H1 (cell line): ENCODE data around the gene MFAP3L. TPM values are rescaled to one million over a fixed set of nuclear protein-coding genes. Genes with fewer than 3 reads are reported as not detected.

Experiments
- CTCF ChIA-PET: fragments of 300-600 bp; sonication (Branson Sonifier 250); formaldehyde crosslinking; loops from one replicate; lab custom pipeline; 2021; ENCODE audit not compliant: partially characterized antibody; lab: Charles Lee
- POLR2A ChIA-PET: fragments of 300-600 bp; sonication (Branson Sonifier 250); formaldehyde crosslinking; loops from one replicate; lab custom pipeline; 2021; ENCODE audit warnings: inconsistent platforms; ENCODE audit not compliant: partially characterized antibody; lab: Charles Lee
- DNase-seq, 2 experiments: peaks; one replicate each; pipeline versions ENCODE4 v3.0.0 to v3.0.0-alpha.2; 2010 to 2022; ENCODE audit warnings: low spot score in 2 of 2, low read depth in 1 of 2, mixed read lengths in 1 of 2
- FAIRE-seq: peaks from 2 replicates; lab custom pipeline; 2011; peaks lifted over from hg19 to GRCh38; lab: Jason Lieb, UNC
- H2AFZ ChIP-seq: 2 replicates; pipeline ENCODE4 v1.8.1; 2012; ENCODE audit warnings: low read length, inconsistent platforms
- H2AK5ac ChIP-seq: 2 replicates; pipeline ENCODE4 v1.6.1; 2013; ENCODE audit warnings: low read depth, low read length
- H2BK120ac ChIP-seq: replicated peaks from 2 replicates; pipeline ENCODE3; 2013; ENCODE audit warnings: low read depth, low read length, inconsistent platforms
- H2BK12ac ChIP-seq: 2 replicates; pipeline ENCODE4 v1.6.1; 2013; ENCODE audit warnings: low read depth, low read length
- H2BK15ac ChIP-seq: 2 replicates; pipeline ENCODE4 v1.6.1; 2013; ENCODE audit warnings: low read length
- H2BK20ac ChIP-seq: 2 replicates; pipeline ENCODE4 v1.6.1; 2013; ENCODE audit warnings: low read length
- H2BK5ac ChIP-seq: 2 replicates; pipeline ENCODE4 v1.6.1; 2013; ENCODE audit warnings: low read depth, low read length
- H3K14ac ChIP-seq: 2 replicates; pipeline ENCODE4 v1.6.1; 2013; ENCODE audit warnings: inconsistent platforms; ENCODE audit not compliant: insufficient read length
- H3K18ac ChIP-seq: 2 replicates; pipeline ENCODE4 v1.6.1; 2013; ENCODE audit warnings: low read length; ENCODE audit errors: extremely low read depth
- H3K23ac ChIP-seq: 2 replicates; pipeline ENCODE4 v1.6.1; 2013; ENCODE audit warnings: inconsistent platforms; ENCODE audit not compliant: insufficient read length
- H3K23me2 ChIP-seq: 2 replicates; pipeline ENCODE4 v1.6.1; 2013; ENCODE audit warnings: low read depth, low read length
- H3K27ac ChIP-seq: 2 replicates; pipeline ENCODE4 v1.6.1; 2011; ENCODE audit warnings: low read depth, low read length, inconsistent platforms
- H3K27me3 ChIP-seq, 4 experiments: replicated peaks in 1 of 4; 1 replicate in 1 of 4; 2 replicates in 3 of 4; pipeline versions ENCODE4 v1.6.1 to v1.8.1; 2011 to 2013; ENCODE audit warnings: low read length in 3 of 4, mild to moderate bottlenecking in 3 of 4, inconsistent platforms in 2 of 4, mixed read lengths in 2 of 4, moderate library complexity in 1 of 4; ENCODE audit not compliant: control insufficient read depth in 3 of 4, insufficient read depth in 3 of 4; ENCODE audit errors: extremely low read depth in 1 of 4
- H3K36me3 ChIP-seq, 4 experiments: 2 replicates each; pipeline versions ENCODE4 v1.6.1 to v1.8.1; 2011 to 2013; ENCODE audit warnings: mild to moderate bottlenecking in 4 of 4, low read length in 3 of 4, moderate library complexity in 2 of 4, control low read depth in 1 of 4, inconsistent platforms in 1 of 4; ENCODE audit not compliant: insufficient read depth in 4 of 4, control insufficient read depth in 2 of 4
- H3K4ac ChIP-seq: replicated peaks from 2 replicates; pipeline ENCODE3; 2013; ENCODE audit warnings: low read length, low read depth, mixed read lengths, inconsistent platforms; ENCODE audit not compliant: insufficient read length
- H3K4me1 ChIP-seq, 4 experiments: replicated peaks in 1 of 4; 1 replicate in 1 of 4; 2 replicates in 3 of 4; pipeline versions ENCODE4 v1.6.1 to v1.8.1; 2011 to 2013; ENCODE audit warnings: low read length in 3 of 4, inconsistent platforms in 2 of 4, mixed read lengths in 1 of 4; ENCODE audit not compliant: insufficient read depth in 4 of 4, control insufficient read depth in 3 of 4
- H3K4me2 ChIP-seq, 2 experiments: 2 replicates each; pipeline versions ENCODE4 v1.6.1 to v1.8.1; 2011 to 2013; ENCODE audit warnings: low read depth in 2 of 2, low read length in 2 of 2, control low read depth in 1 of 2, inconsistent platforms in 1 of 2, mild to moderate bottlenecking in 1 of 2; ENCODE audit not compliant: insufficient read depth in 1 of 2
- H3K4me3 ChIP-seq, 4 experiments: fragments of 200-600, 300-600 bp in 1 of 4; sonication (generic), shearing (Covaris generic), sonication (Bioruptor Twin) in 1 of 4; 2 replicates each; pipeline versions ENCODE4 v1.5.1 to v1.8.1; 2011 to 2016; ENCODE audit warnings: low read length in 4 of 4, low read depth in 3 of 4, control low read depth in 2 of 4, inconsistent platforms in 2 of 4, mild to moderate bottlenecking in 2 of 4, mixed read lengths in 1 of 4, moderate library complexity in 1 of 4; ENCODE audit not compliant: insufficient read depth in 2 of 4; ENCODE audit errors: extremely low read depth in 1 of 4
- H3K56ac ChIP-seq: replicated peaks from 2 replicates; pipeline ENCODE3; 2013; ENCODE audit warnings: low read depth, mild to moderate bottlenecking, mixed read lengths, low read length, inconsistent platforms; ENCODE audit not compliant: insufficient read length
- H3K79me1 ChIP-seq: 2 replicates; pipeline ENCODE4 v1.6.1; 2013; ENCODE audit warnings: low read depth, low read length, control low read depth
- H3K79me2 ChIP-seq, 2 experiments: 2 replicates each; pipeline versions ENCODE4 v1.6.1 to v1.8.1; 2012 to 2013; ENCODE audit warnings: low read length in 2 of 2, mild to moderate bottlenecking in 2 of 2, inconsistent platforms in 1 of 2; ENCODE audit not compliant: insufficient read depth in 2 of 2, control insufficient read depth in 1 of 2
- H3K9ac ChIP-seq, 4 experiments: replicated peaks in 1 of 4; 1 replicate in 1 of 4; 2 replicates in 3 of 4; pipeline versions ENCODE4 v1.6.1 to v1.8.1; 2011 to 2013; ENCODE audit warnings: low read depth in 3 of 4, low read length in 3 of 4, control low read depth in 2 of 4, mild to moderate bottlenecking in 2 of 4, moderate library complexity in 2 of 4, inconsistent platforms in 1 of 4; ENCODE audit errors: extremely low read depth in 1 of 4
- H3K9me3 ChIP-seq, 2 experiments: 2 replicates each; pipeline versions ENCODE4 v1.6.1 to v1.8.1; 2012 to 2013; ENCODE audit warnings: mild to moderate bottlenecking in 2 of 2, moderate library complexity in 2 of 2, control low read depth in 1 of 2, inconsistent platforms in 1 of 2, low read depth in 1 of 2, low read length in 1 of 2, mixed read lengths in 1 of 2; ENCODE audit not compliant: insufficient read depth in 2 of 2
- H4K20me1 ChIP-seq, 2 experiments: replicated peaks in 1 of 2; 2 replicates each; pipeline versions ENCODE3 to v1.8.1; 2011 to 2013; ENCODE audit warnings: inconsistent platforms in 2 of 2, low read length in 2 of 2, mild to moderate bottlenecking in 1 of 2; ENCODE audit not compliant: insufficient read depth in 2 of 2, control insufficient read depth in 1 of 2
- H4K5ac ChIP-seq: 2 replicates; pipeline ENCODE4 v1.6.1; 2013; ENCODE audit warnings: low read length, low read depth, mixed read lengths, inconsistent platforms; ENCODE audit not compliant: insufficient read length
- H4K8ac ChIP-seq: 2 replicates; pipeline ENCODE4 v1.8.0; 2013; ENCODE audit warnings: mild to moderate bottlenecking, moderate library complexity, low read length, inconsistent platforms; ENCODE audit not compliant: insufficient read depth; ENCODE audit errors: extremely low read depth
- H4K91ac ChIP-seq: replicated peaks from 2 replicates; pipeline ENCODE3; 2013; ENCODE audit warnings: low read length, mixed read lengths, inconsistent platforms; ENCODE audit not compliant: insufficient read length
- ATF2 ChIP-seq: IDR thresholded peaks from 2 replicates; pipeline ENCODE4 v1.6.1; 2012; ENCODE audit warnings: low read length, inconsistent platforms
- BCL11A ChIP-seq, 2 experiments: IDR thresholded peaks; one replicate each; pipeline ENCODE4 v1.6.1; 2011; ENCODE audit warnings: low read depth in 2 of 2, low read length in 2 of 2, mild to moderate bottlenecking in 2 of 2
- BRCA1 ChIP-seq: IDR thresholded peaks from 2 replicates; pipeline ENCODE4 v1.6.1; 2012; ENCODE audit warnings: low read depth, low read length, improper control_type of control experiment
- CBX8 ChIP-seq: fragments of 300-800, 300-1000 bp; sonication (generic); IDR thresholded peaks from 2 replicates; pipeline ENCODE4 v1.7.1; 2016; ENCODE audit warnings: low read depth, low read length, borderline replicate concordance
- CHD1 ChIP-seq: IDR thresholded peaks from 2 replicates; pipeline ENCODE4 v1.6.1; 2012; ENCODE audit warnings: low read depth, low read length, improper control_type of control experiment
- CREB1 ChIP-seq: IDR thresholded peaks from 2 replicates; pipeline ENCODE4 v1.6.1; 2012; ENCODE audit warnings: inconsistent platforms
- NRF1 ChIP-seq: IDR thresholded peaks from 2 replicates; pipeline ENCODE4 v1.6.1; 2011; ENCODE audit warnings: mild to moderate bottlenecking, low read depth, low read length, improper control_type of control experiment
- RNF2 ChIP-seq: fragments of 200-900, 300-1000 bp; sonication (generic); IDR thresholded peaks from 2 replicates; pipeline ENCODE4 v1.7.1; 2016; ENCODE audit warnings: borderline replicate concordance, low read depth, mild to moderate bottlenecking, antibody characterized with exemption, low read length; ENCODE audit not compliant: poor library complexity, severe bottlenecking; ENCODE audit errors: missing control alignments
- RXRA ChIP-seq: IDR thresholded peaks from 2 replicates; pipeline ENCODE4 v1.6.1; 2011; ENCODE audit warnings: low read depth, mild to moderate bottlenecking, low read length, moderate library complexity; ENCODE audit not compliant: insufficient read depth
- SAP30 ChIP-seq: fragments of 300-600 bp; sonication (generic); IDR thresholded peaks from 2 replicates; pipeline ENCODE4 v1.7.1; 2012; ENCODE audit warnings: low read length, moderate library complexity, mild to moderate bottlenecking, inconsistent platforms; ENCODE audit not compliant: insufficient read depth, insufficient replicate concordance
- SIX5 ChIP-seq: IDR thresholded peaks from 2 replicates; pipeline ENCODE4 v1.6.1; 2011; ENCODE audit warnings: mild to moderate bottlenecking, low read depth, low read length
- TEAD4 ChIP-seq: IDR thresholded peaks from 2 replicates; pipeline ENCODE4 v1.6.1; 2012; ENCODE audit warnings: low read depth, low read length, inconsistent platforms, mixed read lengths
- WGBS, 2 experiments: shearing (Covaris generic) in 1 of 2; methylation state at CpG; one replicate each; pipeline versions ENCODE4 v1.1.6 to v1.1.7; 2013 to 2015; ENCODE audit warnings: low lambda C conversion rate in 2 of 2, mixed read lengths in 2 of 2, inconsistent platforms in 1 of 2, low coverage in 1 of 2, missing lambda C conversion rate in 1 of 2; ENCODE audit not compliant: insufficient replicate concordance in 2 of 2, insufficient coverage in 1 of 2, insufficient read length in 1 of 2; ENCODE audit errors: extremely low coverage in 1 of 2, missing lambda C conversion rate in 1 of 2; 5-methylcytosine and 5-hydroxymethylcytosine counted together
- polyA plus RNA-seq, 7 experiments: library from polyadenylated mRNA; depleted of rRNA in 3 of 7; stranded (reverse) in 5 of 7; unstranded in 2 of 7; fragments of >200 nt in 5 of 7; fragments of 200-250 nt in 2 of 7; gene quantifications; 1 replicate in 5 of 7; 2 replicates in 1 of 7; 4 replicates in 1 of 7; pipeline versions ENCODE4 v1.2.1 to v1.2.3, GENCODE V29; 2011 to 2013; ENCODE audit warnings: missing spikeins in 2 of 7, mixed read lengths in 2 of 7
- total RNA-seq: library from RNA; stranded (reverse); fragmentation: NEBNext Ultra II Directional; extraction: Animal tissue kit (Norgen Biotek cat#: 25700); gene quantifications from 2 replicates; pipeline ENCODE4 v1.2.1, GENCODE V29; 2021

Gene MFAP3L
- total and polyA plus RNA-seq, 2 of the 8 experiments (the other 6 are each of a cell fraction or from before 2014, with no cell fraction given), result 7.0 to 9.8 TPM

- Histone ChIP-seq H4K8ac (no peak overlapping the region), H3K4me1 (peaks cover 0 to 2% (median 0%) of the 10 kb centered on the region in 4 experiments; a peak in 1 of 7 replicates), H3K23ac (no peak overlapping the region), H3K4ac (no peak overlapping the region), H3K14ac (no peak overlapping the region), H3K23me2 (peaks cover 5% of the 10 kb centered on the region; the same call in 1 of the 2 replicates), H2BK20ac (no peak overlapping the region), H3K36me3 (no peaks in the 10 kb centered on the region), H3K56ac (no peak overlapping the region), H3K4me2 (no peak overlapping the region), H3K18ac (no peak overlapping the region), H2BK12ac (no peak overlapping the region), H3K9ac (no peak overlapping the region), H4K5ac (no peak overlapping the region), H4K91ac (no peak overlapping the region), H4K20me1 (no peaks in the 10 kb centered on the region), H3K79me2 (no peaks in the 10 kb centered on the region), H3K9me3 (no peaks in the 10 kb centered on the region), H3K79me1 (no peaks in the 10 kb centered on the region), H2BK120ac (no peak overlapping the region), H2BK5ac (no peak overlapping the region), H2BK15ac (no peak overlapping the region), H2AFZ (no peak overlapping the region), H3K27me3 (peaks cover 0 to 14% (median 7%) of the 10 kb centered on the region in 4 experiments; a peak in 5 of 7 replicates), H3K27ac (no peak overlapping the region), H3K4me3 (no peak overlapping the region), H2AK5ac (no peak overlapping the region)
- POLR2A ChIA-PET, result interaction anchor here (0.9 to 2.2 kb wide), 2 partner anchors 10 to 13 kb away, joined by 3 to 4 read pairs; no protein-coding TSS in a partner anchor
- 92% methylated on average over 2 of the region's 2 CpGs; no CpG with 5 or more reads in 1 of the 2 experiments for WGBS, 2 experiments
- FAIRE-seq, result no peak
- DNase-seq, result no peak
- CTCF ChIA-PET, result interaction anchor here (0.7 to 2.0 kb wide), 5 partner anchors 25 to 263 kb away, joined by 3 to 11 read pairs (median 3); no protein-coding TSS in a partner anchor
- TF ChIP-seq TEAD4 (no peak), BCL11A (IDR thresholded peaks at IDR 0.05; ENCODE audit: low read depth in 2 of 2, low read length in 2 of 2) (no peak), CREB1 (no peak), RNF2 (no peak), SIX5 (no peak), NRF1 (no peak), RXRA (no peak), ATF2 (no peak), SAP30 (no peak), CHD1 (no peak), BRCA1 (no peak), CBX8 (no peak)
Observed at GRCh38 chr4:170022211-170022610, 4.0 kb downstream of the MFAP3L start.
